Kidney (tissue), 14 donors: Measurements from ENCODE around the gene ARL8A. TPM values are rescaled to one million over a fixed set of nuclear protein-coding genes. Genes with fewer than 3 reads are reported as not detected.

Experiments used
- DNase-seq, 5 donors: peaks; one replicate each; pipeline ENCODE4 v3.0.0-alpha.2; 2013 to 2020
- FAIRE-seq: peaks from 2 replicates; lab custom pipeline; 2012; peaks lifted over from hg19 to GRCh38; lab: Jason Lieb, UNC
- H3K27ac ChIP-seq, 2 donors: one replicate each; pipeline ENCODE4 v1.7.0; 2013; ENCODE audit warnings: low read depth in 2 of 2, low read length in 2 of 2, inconsistent platforms in 1 of 2
- H3K27me3 ChIP-seq: one replicate; pipeline ENCODE4 v1.7.1; 2013; ENCODE audit warnings: low read length, inconsistent platforms; ENCODE audit not compliant: control insufficient read depth, insufficient read depth
- H3K36me3 ChIP-seq, 3 donors: one replicate each; pipeline versions ENCODE4 v1.7.0 to v1.7.1; 2013; ENCODE audit warnings: low read length in 3 of 3, control low read depth in 1 of 3, inconsistent platforms in 1 of 3; ENCODE audit not compliant: insufficient read depth in 3 of 3, control insufficient read depth in 2 of 3
- H3K4me1 ChIP-seq, 3 donors: one replicate each; pipeline versions ENCODE4 v1.7.0 to v1.7.1; 2013; ENCODE audit warnings: low read length in 3 of 3, inconsistent platforms in 1 of 3, low read depth in 1 of 3; ENCODE audit not compliant: control insufficient read depth in 2 of 3, insufficient read depth in 2 of 3
- H3K4me3 ChIP-seq, 3 donors: one replicate each; pipeline versions ENCODE4 v1.7.0 to v1.8.1; 2013; ENCODE audit warnings: low read length in 3 of 3, control low read depth in 1 of 3, inconsistent platforms in 1 of 3
- H3K9ac ChIP-seq, 3 donors: one replicate each; pipeline versions ENCODE4 v1.7.0 to v1.7.1; 2013; ENCODE audit warnings: low read length in 3 of 3, control low read depth in 1 of 3, inconsistent platforms in 1 of 3
- H3K9me3 ChIP-seq, 3 donors: one replicate each; pipeline versions ENCODE4 v1.7.0 to v1.7.1; 2013; ENCODE audit warnings: low read length in 3 of 3, control low read depth in 1 of 3, inconsistent platforms in 1 of 3; ENCODE audit not compliant: control insufficient read depth in 2 of 3, insufficient read depth in 1 of 3
- CTCF ChIP-seq: IDR thresholded peaks from 3 replicates; pipeline ENCODE4 v1.5.1; 2012; ENCODE audit warnings: mild to moderate bottlenecking, moderate library complexity, borderline replicate concordance; ENCODE audit not compliant: insufficient read depth; ENCODE audit errors: extremely low read depth
- intact Hi-C: fragments of 100-400 bp; cut with DNase I; formaldehyde crosslinking; loops from one replicate; pipeline ENCODE4 v1.11.1; 2022
- polyA plus RNA-seq: library from polyadenylated mRNA; stranded (reverse); fragments of 350-450 nt; fragmentation: Illumina TruSeq; extraction: RNeasy Lipid Tissue Mini Kit (QIAGEN cat#74804); gene quantifications from one replicate; pipeline ENCODE4 v1.2.3, GENCODE V29; 2014; ENCODE audit warnings: low read depth, low replicate concordance; ENCODE audit not compliant: insufficient read depth
- total RNA-seq: library from RNA; stranded (reverse); fragmentation: NEBNext Ultra II Directional; extraction: Animal tissue kit (Norgen Biotek cat#: 25700); gene quantifications from one replicate; pipeline ENCODE4 v1.2.1, GENCODE V29; 2021
- donor health status: control.
- donor health status: control.
- donor health status: control.
- donor health status: control.
- donor health status: control.
- donor health status: DM: yes; HTN: yes; CAD: no.
- donor health status: Normal renal cell carcinoma (clear cell type).

Gene ARL8A
- total and polyA plus RNA-seq, 2 donors from 2014 or later: 60.8 to 72.2 TPM

GRCh38 chr1:202110977-202111376 is 33.6 kb downstream of the ARL8A start:
- Histone ChIP-seq H3K4me3 (no peak overlapping the region), H3K27me3 (no peaks in the 10 kb centered on the region), H3K9me3 (no peaks in the 10 kb centered on the region), H3K27ac (no peak overlapping the region), H3K36me3 (no peaks in the 10 kb centered on the region), H3K4me1 (peaks cover 0 to 35% (median 32%) of the 10 kb centered on the region in 3 donors), H3K9ac (no peak overlapping the region)
- FAIRE-seq (no peak), DNase-seq (no peak)
- intact Hi-C loops: loop anchor here (5.0 kb wide), 1 partner anchor 99 kb away; the partner anchor contains the start of gene ELF3
- TF ChIP-seq CTCF: no peak

GRCh38 chr1:202107801-202108731 is 36.5 kb downstream of the ARL8A start:
- peak overlapping the region; percentile 89 to 93 for H3K27ac ChIP-seq
- intact Hi-C loops: no loop called here

GRCh38 chr1:202107321-202107761 is 37.2 kb downstream of the ARL8A start:
- H3K9me3 ChIP-seq: no peaks in the 10 kb centered on the region
- FAIRE-seq (no peak), DNase-seq (peak in 1 of 5 donors; percentile 94)
- intact Hi-C loops: no loop called here
- no peak overlapping the region for H3K4me3 ChIP-seq
- H3K9ac ChIP-seq: peak overlapping the region in 2 of 3 donors; percentile 44 to 47
- no peaks in the 10 kb centered on the region for H3K27me3 ChIP-seq
- peaks cover 0 to 30% (median 22%) of the 10 kb centered on the region in 3 donors for H3K4me1 ChIP-seq
- H3K27ac ChIP-seq: peak overlapping the region; percentile 89 to 93
- TF ChIP-seq CTCF: no peak
- no peaks in the 10 kb centered on the region for H3K36me3 ChIP-seq

More at GRCh38 chr1:202107801-202108731, 36.5 kb downstream of the ARL8A start:
- H3K27me3 ChIP-seq: no peaks in the 10 kb centered on the region
- no peaks in the 10 kb centered on the region for H3K36me3 ChIP-seq
- no peak for FAIRE-seq
- H3K4me1 ChIP-seq: peaks cover 0 to 32% (median 24%) of the 10 kb centered on the region in 3 donors
- no peaks in the 10 kb centered on the region for H3K9me3 ChIP-seq
- peak in 1 of 5 donors; percentile 83 for DNase-seq
- no peak overlapping the region for H3K4me3 ChIP-seq
- no peak for TF ChIP-seq CTCF
- H3K9ac ChIP-seq: peak overlapping the region in 2 of 3 donors; percentile 29 to 47
